GM18508 (cell line): ENCODE results near the gene DENND10.
A peak's percentile ranks its signal among the peaks of the same experiment; 100 is the strongest.
"Not testable (repeated sequence)": the region's sequence is repeated elsewhere in the genome, so short reads cannot be mapped to it uniquely, and the experiment has no call there.

Source experiments
- ATAC-seq: cut with Tn5 transposase; IDR thresholded peaks from one replicate; pipeline ENCODE4 v1.9.1; 2021; ENCODE audit warnings: moderate number of reproducible peaks; ENCODE audit not compliant: insufficient read depth, unreplicated experiment

Gene DENND10

GRCh38 chr10:119096641-119097415, 7.1 kb upstream of the DENND10 start:
- not testable (repeated sequence) for ATAC-seq

GRCh38 chr10:119098576-119098975, 5.3 kb upstream of the DENND10 start:
- ATAC-seq, result no peak

GRCh38 chr10:119100434-119101238, 3.3 kb upstream of the DENND10 start:
- ATAC-seq, result no peak

GRCh38 chr10:119101366-119102098, 2.4 kb upstream of the DENND10 start:
- no peak for ATAC-seq

GRCh38 chr10:119103241-119103902, 541 bp upstream of the DENND10 start:
- ATAC-seq, result no peak

GRCh38 chr10:119104654-119105015, 722 bp downstream of the DENND10 start:
- no peak for ATAC-seq

GRCh38 chr10:119105155-119105554, 1.2 kb downstream of the DENND10 start:
- no peak for ATAC-seq

- not testable (repeated sequence) for ATAC-seq
Measured at GRCh38 chr10:119105899-119106298, 2.0 kb downstream of the DENND10 start.

GRCh38 chr10:119107106-119107505, 3.2 kb downstream of the DENND10 start:
- not testable (repeated sequence) for ATAC-seq

- not testable (repeated sequence) for ATAC-seq
Measured at GRCh38 chr10:119107771-119108170, 3.9 kb downstream of the DENND10 start.

- no peak for ATAC-seq
Measured at GRCh38 chr10:119112056-119112455, 8.1 kb downstream of the DENND10 start.

GRCh38 chr10:119113751-119114732, 10.1 kb downstream of the DENND10 start:
- no peak for ATAC-seq

GRCh38 chr10:119115926-119116325, 12.0 kb downstream of the DENND10 start:
- no peak for ATAC-seq

- no peak for ATAC-seq
Measured at GRCh38 chr10:119116326-119116951, 12.5 kb downstream of the DENND10 start.

GRCh38 chr10:119118231-119118630, 14.3 kb downstream of the DENND10 start:
- ATAC-seq, result no peak

GRCh38 chr10:119119400-119119799, 15.5 kb downstream of the DENND10 start:
- ATAC-seq, result no peak

GRCh38 chr10:119120413-119120867, 16.5 kb downstream of the DENND10 start:
- ATAC-seq, result peak; percentile 76

GRCh38 chr10:119120875-119121274, 17.0 kb downstream of the DENND10 start:
- no peak for ATAC-seq

- no peak for ATAC-seq
Measured at GRCh38 chr10:119125942-119126341, 22.0 kb downstream of the DENND10 start.
